PC-3 (cell line): ENCODE measurements around the gene ATP6V1E1. TPM values are rescaled to one million over a fixed set of nuclear protein-coding genes. Genes with fewer than 3 reads are reported as not detected.

Experiments used
- ATAC-seq: fragments of 200-7000 bp; cut with Tn5 transposase; 2 replicates; pipeline ENCODE4 v1.9.1; 2020; ENCODE audit warnings: mild to moderate bottlenecking, moderate library complexity
- BruUV-seq: library from RNA; stranded (reverse); fragments of 400-500 nt; replicated peaks from 2 replicates; lab custom pipeline; 2021; lab: Mats Ljungman, UMichigan
- CTCF ChIA-PET: fragments of 300-600 bp; sonication (Branson Sonifier 250); formaldehyde crosslinking; loops from one replicate; lab custom pipeline; 2022; ENCODE audit warnings: antibody characterized with exemption; lab: Charles Lee
- POLR2A ChIA-PET: fragments of 300-600 bp; sonication (Branson Sonifier 250); formaldehyde crosslinking; loops from one replicate; lab custom pipeline; 2022; ENCODE audit warnings: antibody characterized with exemption; ENCODE audit not compliant: unreplicated experiment; lab: Charles Lee
- DNase-seq: peaks from one replicate; pipeline ENCODE4 v3.0.0-alpha.2; 2015
- H2AFZ ChIP-seq: fragments of 300-600 bp; sonication (generic); 2 replicates; pipeline ENCODE4 v1.6.0; 2016; ENCODE audit warnings: antibody characterized with exemption, low read length
- H3F3A ChIP-seq: fragments of 300-600 bp; sonication (generic); one replicate; pipeline ENCODE4 v1.6.0; 2017; ENCODE audit warnings: antibody characterized with exemption, low read length, control low read depth, mild to moderate bottlenecking; ENCODE audit not compliant: unreplicated experiment
- H3K27ac ChIP-seq: fragments of 300-600 bp; sonication (generic); 2 replicates; pipeline ENCODE4 v1.5.1; 2016; ENCODE audit warnings: mild to moderate bottlenecking, low read length
- H3K27me3 ChIP-seq: fragments of 300-600 bp; sonication (generic); 2 replicates; pipeline ENCODE4 v1.6.1; 2016; ENCODE audit warnings: low read length, mixed read lengths
- H3K36me3 ChIP-seq: fragments of 300-600 bp; sonication (generic); 2 replicates; pipeline ENCODE4 v1.6.1; 2016; ENCODE audit warnings: low read depth, mixed run types, low read length, mixed read lengths
- H3K4me1 ChIP-seq: fragments of 300-600 bp; sonication (generic); 2 replicates; pipeline ENCODE4 v1.5.1; 2016; ENCODE audit warnings: low read length; ENCODE audit not compliant: insufficient read depth
- H3K4me2 ChIP-seq: fragments of 300-600 bp; sonication (generic); 2 replicates; pipeline ENCODE4 v1.6.0; 2016; ENCODE audit warnings: low read length
- H3K4me3 ChIP-seq: fragments of 300-600 bp; sonication (generic); 2 replicates; pipeline ENCODE4 v1.5.1; 2016; ENCODE audit warnings: mild to moderate bottlenecking, low read length, mixed read lengths
- H3K79me2 ChIP-seq: fragments of 300-600 bp; sonication (generic); 2 replicates; pipeline ENCODE4 v1.6.1; 2017; ENCODE audit warnings: low read length, mixed read lengths
- H3K9ac ChIP-seq: fragments of 300-600 bp; sonication (generic); 2 replicates; pipeline ENCODE4 v1.6.0; 2016; ENCODE audit warnings: mild to moderate bottlenecking, low read length
- H3K9me2 ChIP-seq: fragments of 300-600 bp; sonication (generic); replicated peaks from 2 replicates; pipeline ENCODE4 v1.6.1; 2016; ENCODE audit warnings: mixed run types, low read length, mixed read lengths
- H3K9me3 ChIP-seq: fragments of 300-600 bp; sonication (generic); 2 replicates; pipeline ENCODE4 v1.6.1; 2016; ENCODE audit warnings: low read length, mixed read lengths
- H4K20me1 ChIP-seq: fragments of 300-600 bp; sonication (generic); 2 replicates; pipeline ENCODE4 v1.6.1; 2016; ENCODE audit warnings: low read length, mixed read lengths
- CTCF ChIP-seq: fragments of 300-600 bp; sonication (generic); conservative IDR thresholded peaks from 2 replicates; pipeline ENCODE4 v1.5.1; 2017; ENCODE audit warnings: antibody characterized with exemption, low read depth, mild to moderate bottlenecking, low read length
- EZH2 ChIP-seq: fragments of 300-600 bp; sonication (generic); IDR thresholded peaks from one replicate; pipeline ENCODE4 v1.6.1; 2017; ENCODE audit warnings: antibody characterized with exemption, mild to moderate bottlenecking, low read length; ENCODE audit not compliant: unreplicated experiment
- EZH2phosphoT487 ChIP-seq: fragments of 300-600 bp; sonication (generic); IDR thresholded peaks from 2 replicates; pipeline ENCODE4 v1.6.1; 2018; ENCODE audit warnings: mild to moderate bottlenecking, antibody characterized with exemption, low read length, borderline replicate concordance
- intact Hi-C: fragments of 100-400 bp; cut with micrococcal nuclease; formaldehyde crosslinking; loops from 2 replicates; pipeline ENCODE4 v1.9.0; 2023
- total RNA-seq: library from RNA; depleted of rRNA; stranded (reverse); fragments of >200 nt; gene quantifications from 2 replicates; pipeline ENCODE4 v1.2.3, GENCODE V29; 2014

ATP6V1E1 gene
- total RNA-seq, 1 experiment from 2014 or later = 89.9 TPM

GRCh38 chr22:17639247-17639741 lies 10.7 kb upstream of the ATP6V1E1 start:
- Histone ChIP-seq H3F3A (no peaks in the 10 kb centered on the region), H3K4me3 (peak overlapping the region; percentile 91), H3K36me3 (no peaks in the 10 kb centered on the region), H2AFZ (peak overlapping the region; percentile 81; the same call in 1 of the 2 replicates), H3K27me3 (no peaks in the 10 kb centered on the region), H3K9me3 (no peaks in the 10 kb centered on the region), H3K9me2 (no peaks in the 10 kb centered on the region), H3K4me1 (peaks cover 15% of the 10 kb centered on the region), H3K27ac (peak overlapping the region; percentile 93), H3K9ac (peak overlapping the region; percentile 98), H4K20me1 (0 out of 2 replicates have a peak, but pooled peaks cover 3% of the 10 kb centered on the region), H3K79me2 (peaks cover 44% of the 10 kb centered on the region), H3K4me2 (peak overlapping the region; percentile 90)
- CTCF ChIA-PET = interaction anchor here (0.6 kb wide), 3 partner anchors 15 to 104 kb away, joined by 3 read pairs; no protein-coding TSS in a partner anchor
- no peak for TF ChIP-seq EZH2
- TF ChIP-seq EZH2phosphoT487 = no peak
- no peak for TF ChIP-seq CTCF
- intact Hi-C loops = loop anchor here (2.0 kb wide), 2 partner anchors 34 to 68 kb away; no protein-coding TSS in a partner anchor
- TSS peak; percentile 91 for BruUV-seq
- DNase-seq (peak; percentile 40), ATAC-seq (peak; percentile 52)
- POLR2A ChIA-PET = interaction anchor here (0.5 to 0.6 kb wide), 2 partner anchors 15 to 386 kb away, joined by 3 to 15 read pairs; no protein-coding TSS in a partner anchor

- no peaks in the 10 kb centered on the region for H3K9me3 ChIP-seq
- no peaks in the 10 kb centered on the region for H3F3A ChIP-seq
- no peaks in the 10 kb centered on the region for H3K36me3 ChIP-seq
- ChIA-PET CTCF (interaction anchor here (0.6 kb wide), 3 partner anchors 16 to 105 kb away, joined by 3 read pairs; no protein-coding TSS in a partner anchor), POLR2A (interaction anchor here (0.5 to 0.6 kb wide), 2 partner anchors 15 to 387 kb away, joined by 3 to 15 read pairs; no protein-coding TSS in a partner anchor)
- H3K79me2 ChIP-seq = peaks cover 40% of the 10 kb centered on the region
- TF ChIP-seq CTCF (no peak), EZH2phosphoT487 (no peak), EZH2 (no peak)
- peak within 1 kb of the TSS; percentile 98 for H3K9ac ChIP-seq
- peak within 1 kb of the TSS; percentile 91 for H3K4me3 ChIP-seq
- H3K27ac ChIP-seq = peak within 1 kb of the TSS; percentile 93
- peak within 1 kb of the TSS; percentile 90 for H3K4me2 ChIP-seq
- BruUV-seq = TSS peak; percentile 66
- intact Hi-C loops = loop anchor here (2.0 kb wide), 2 partner anchors 34 to 68 kb away; no protein-coding TSS in a partner anchor
- DNase-seq (peak; percentile 86), ATAC-seq (peak; percentile 86)
- H3K27me3 ChIP-seq = no peaks in the 10 kb centered on the region
- H3K9me2 ChIP-seq = no peaks in the 10 kb centered on the region
- peak within 1 kb of the TSS; percentile 81 for H2AFZ ChIP-seq
- peaks cover 22% of the 10 kb centered on the region for H3K4me1 ChIP-seq
- 0 out of 2 replicates have a peak, but pooled peaks cover 3% of the 10 kb centered on the region for H4K20me1 ChIP-seq
These were observed 10.1 kb upstream of the ATP6V1E1 start, which contains the start of gene BCL2L13 for GRCh38 chr22:17638432-17639246. BCL2L13 (plus strand) TSS chr22:17638757; CDS start chr22:17655712, 16,955 bp downstream.
